Coronary artery (tissue), 2 donors: ENCODE results near the gene PDAP1.

Experiments used
- DNase-seq: peaks from one replicate; pipeline ENCODE4 v3.0.0-alpha.2; 2017; ENCODE audit warnings: low spot score
- H3K27ac ChIP-seq, 2 donors: fragments of 200-600 bp; sonication (generic); one replicate each; pipeline ENCODE4 v1.5.1; 2016 to 2019
- H3K4me3 ChIP-seq: fragments of 200-600 bp; sonication (generic); 2 replicates; pipeline ENCODE4 v1.5.1; 2016; ENCODE audit warnings: mild to moderate bottlenecking, moderate library complexity
- CTCF ChIP-seq: fragments of 200-600 bp; sonication (generic); IDR thresholded peaks from one replicate; pipeline ENCODE4 v1.5.1; 2019; ENCODE audit warnings: antibody characterized with exemption

Gene PDAP1

GRCh38 chr7:99408379-99409191 is at the start of gene PDAP1, which contains the start of gene BUD31:
PDAP1 (minus strand) TSS chr7:99408597; CDS start chr7:99408548, 49 bp downstream.
BUD31 (plus strand) TSS chr7:99408969; CDS start chr7:99411093, 2,124 bp downstream.
- peak; percentile 97 for DNase-seq
- peak within 1 kb of the TSS; percentile 96 for H3K4me3 ChIP-seq
- H3K27ac ChIP-seq, result peak within 1 kb of the TSS; percentile 86 to 95
- TF ChIP-seq CTCF, result no peak

GRCh38 chr7:99457650-99458493 is 49.5 kb upstream of the PDAP1 start:
- no peak for TF ChIP-seq CTCF

GRCh38 chr7:99457050-99457649 is 48.8 kb upstream of the PDAP1 start:
- H3K27ac ChIP-seq, result no peak overlapping the region
- DNase-seq, result no peak
- no peak overlapping the region for H3K4me3 ChIP-seq
- TF ChIP-seq CTCF, result no peak

More at GRCh38 chr7:99457650-99458493, 49.5 kb upstream of the PDAP1 start:
- Histone ChIP-seq H3K27ac (no peak overlapping the region), H3K4me3 (no peak overlapping the region)
- DNase-seq, result no peak

GRCh38 chr7:99456288-99456687 is 47.9 kb upstream of the PDAP1 start:
- Histone ChIP-seq H3K4me3 (no peak overlapping the region), H3K27ac (no peak overlapping the region)
- TF ChIP-seq CTCF, result no peak
- no peak for DNase-seq

- DNase-seq, result no peak
- no peak for TF ChIP-seq CTCF
- H3K4me3 ChIP-seq, result no peak overlapping the region
- H3K27ac ChIP-seq, result no peak overlapping the region
Measured at GRCh38 chr7:99455874-99456273, 47.5 kb upstream of the PDAP1 start.

- TF ChIP-seq CTCF, result no peak
- Histone ChIP-seq H3K4me3 (no peak overlapping the region), H3K27ac (no peak overlapping the region)
- DNase-seq, result no peak
Measured at GRCh38 chr7:99453105-99453504, 44.7 kb upstream of the PDAP1 start.
